NB4 (cell line): ENCODE data around the gene ADARB2.

Experiments used
- DNase-seq: peaks from one replicate; pipeline ENCODE4 v3.0.0; 2010; ENCODE audit warnings: low read depth
- H3K4me3 ChIP-seq: one replicate; pipeline ENCODE4 v1.5.1; 2011; ENCODE audit warnings: mild to moderate bottlenecking, low read depth, low read length, moderate library complexity
- MYC ChIP-seq: IDR thresholded peaks from 2 replicates; pipeline ENCODE4 v1.6.1; 2011; ENCODE audit warnings: low read depth, low read length
- POLR2A ChIP-seq: IDR thresholded peaks from 2 replicates; pipeline ENCODE4 v1.6.1; 2011; ENCODE audit warnings: mild to moderate bottlenecking; ENCODE audit not compliant: insufficient read length; ENCODE audit errors: extremely low read depth
- TF ChIP-seq, protein P1 (sequence below): IDR thresholded peaks from one replicate; pipeline ENCODE4 v1.5.1; 2012; ENCODE audit warnings: low read depth, low read length
- TF ChIP-seq, protein P2 (sequence below): IDR thresholded peaks from 2 replicates; pipeline ENCODE4 v1.6.1; 2011; ENCODE audit warnings: low read depth, low read length

The ADARB2 gene

DNA sequence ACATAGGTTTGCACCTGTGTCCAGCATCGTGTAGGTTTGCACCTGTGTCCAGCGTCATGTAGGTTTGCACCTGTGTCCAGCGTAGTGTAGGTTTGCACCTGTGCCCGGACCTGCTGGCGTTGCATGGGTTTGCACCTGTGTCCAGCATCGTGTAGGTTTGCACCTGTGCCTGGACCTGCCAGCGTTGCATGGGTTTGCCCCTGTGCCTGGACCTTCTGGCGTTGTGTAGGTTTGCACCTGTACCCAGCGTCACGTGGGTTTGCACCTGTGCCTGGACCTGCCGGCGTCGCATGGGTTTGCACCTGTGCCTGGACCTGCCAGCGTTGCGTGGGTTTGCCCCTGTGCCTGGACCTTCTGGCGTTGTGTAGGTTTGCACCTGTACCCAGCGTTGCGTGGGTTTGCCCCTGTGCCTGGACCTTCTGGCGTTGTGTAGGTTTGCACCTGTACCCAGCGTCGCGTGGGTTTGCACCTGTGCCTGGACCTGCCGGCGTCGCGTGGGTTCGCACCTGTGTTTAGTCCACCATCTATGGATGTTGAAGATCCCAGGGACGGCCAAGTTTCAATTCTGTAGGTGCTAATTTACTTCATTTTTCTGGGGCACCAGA, 523.2 kb downstream of the ADARB2 start:
- no peak overlapping the region for H3K4me3 ChIP-seq
- TF ChIP-seq, protein P1, sequence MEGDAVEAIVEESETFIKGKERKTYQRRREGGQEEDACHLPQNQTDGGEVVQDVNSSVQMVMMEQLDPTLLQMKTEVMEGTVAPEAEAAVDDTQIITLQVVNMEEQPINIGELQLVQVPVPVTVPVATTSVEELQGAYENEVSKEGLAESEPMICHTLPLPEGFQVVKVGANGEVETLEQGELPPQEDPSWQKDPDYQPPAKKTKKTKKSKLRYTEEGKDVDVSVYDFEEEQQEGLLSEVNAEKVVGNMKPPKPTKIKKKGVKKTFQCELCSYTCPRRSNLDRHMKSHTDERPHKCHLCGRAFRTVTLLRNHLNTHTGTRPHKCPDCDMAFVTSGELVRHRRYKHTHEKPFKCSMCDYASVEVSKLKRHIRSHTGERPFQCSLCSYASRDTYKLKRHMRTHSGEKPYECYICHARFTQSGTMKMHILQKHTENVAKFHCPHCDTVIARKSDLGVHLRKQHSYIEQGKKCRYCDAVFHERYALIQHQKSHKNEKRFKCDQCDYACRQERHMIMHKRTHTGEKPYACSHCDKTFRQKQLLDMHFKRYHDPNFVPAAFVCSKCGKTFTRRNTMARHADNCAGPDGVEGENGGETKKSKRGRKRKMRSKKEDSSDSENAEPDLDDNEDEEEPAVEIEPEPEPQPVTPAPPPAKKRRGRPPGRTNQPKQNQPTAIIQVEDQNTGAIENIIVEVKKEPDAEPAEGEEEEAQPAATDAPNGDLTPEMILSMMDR = no peak
- no peak for TF ChIP-seq MYC
- no peak for TF ChIP-seq POLR2A
- TF ChIP-seq, protein P2, sequence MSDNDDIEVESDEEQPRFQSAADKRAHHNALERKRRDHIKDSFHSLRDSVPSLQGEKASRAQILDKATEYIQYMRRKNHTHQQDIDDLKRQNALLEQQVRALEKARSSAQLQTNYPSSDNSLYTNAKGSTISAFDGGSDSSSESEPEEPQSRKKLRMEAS = no peak
- no peak for DNase-seq

- TF ChIP-seq, protein P1 = no peak
- no peak for TF ChIP-seq POLR2A
- no peak for TF ChIP-seq MYC
- TF ChIP-seq, protein P2 = no peak
- no peak for DNase-seq
- H3K4me3 ChIP-seq = no peak overlapping the region
Measured at GRCh38 chr10:1213252-1214070, 523.9 kb downstream of the ADARB2 start.

- TF ChIP-seq POLR2A (no peak), MYC (no peak)
- TF ChIP-seq, protein P1 = no peak
- DNase-seq = no peak
Measured at GRCh38 chr10:1212571-1213141, 524.7 kb downstream of the ADARB2 start.

GRCh38 chr10:1211844-1212570, 525.3 kb downstream of the ADARB2 start:
- no peak for DNase-seq
- H3K4me3 ChIP-seq = no peak overlapping the region
- TF ChIP-seq, protein P1 = no peak
- no peak for TF ChIP-seq POLR2A
- no peak for TF ChIP-seq MYC
- TF ChIP-seq, protein P2 = no peak

More at GRCh38 chr10:1212571-1213141, 524.7 kb downstream of the ADARB2 start:
- no peak overlapping the region for H3K4me3 ChIP-seq

DNA sequence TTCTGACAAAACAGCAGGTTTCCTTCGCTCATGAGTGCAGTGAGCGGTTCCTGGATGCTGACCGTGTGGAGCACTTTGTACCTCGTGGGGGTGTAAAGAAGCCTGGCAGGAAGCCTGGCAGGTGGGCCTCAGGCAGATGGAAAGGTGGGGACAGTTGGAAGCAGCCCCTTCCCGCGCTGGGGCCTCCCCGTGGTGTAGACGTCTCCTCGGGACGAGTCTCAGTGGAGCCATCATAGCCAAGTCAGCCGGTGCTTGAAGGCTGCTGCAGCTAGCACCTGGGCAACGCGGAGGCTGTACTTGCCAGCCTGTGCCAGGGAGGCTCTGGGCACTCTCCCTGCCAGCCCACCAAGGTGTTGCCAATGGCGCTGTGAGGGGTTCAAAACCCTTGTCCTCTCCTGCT, 526.7 kb downstream of the ADARB2 start:
- TF ChIP-seq, protein P2 = no peak
- TF ChIP-seq, protein P1 = no peak
- TF ChIP-seq MYC (no peak), POLR2A (no peak)
- no peak overlapping the region for H3K4me3 ChIP-seq
- no peak for DNase-seq
